Muscle of arm (tissue), 12 donors: ENCODE measurements around the gene ARF1. TPM values are rescaled to one million over a fixed set of nuclear protein-coding genes. Genes with fewer than 3 reads are reported as not detected.
"Not testable (repeated sequence)": the region's sequence is repeated elsewhere in the genome, so short reads cannot be mapped to it uniquely, and the experiment has no call there.

Experiments used
- DNase-seq: peaks from one replicate; pipeline ENCODE4 v3.0.0-alpha.2; 2013
- polyA plus RNA-seq, 12 donors: library from polyadenylated mRNA; unstranded; fragments of 120-200 nt; gene quantifications; one replicate each; pipeline ENCODE4 v1.2.1, GENCODE V29; 2013; ENCODE audit not compliant: insufficient read length in 12 of 12

ARF1 gene
- polyA plus RNA-seq, 12 donors, result 213 to 325 (median 249) TPM; not detected in 1

DNA sequence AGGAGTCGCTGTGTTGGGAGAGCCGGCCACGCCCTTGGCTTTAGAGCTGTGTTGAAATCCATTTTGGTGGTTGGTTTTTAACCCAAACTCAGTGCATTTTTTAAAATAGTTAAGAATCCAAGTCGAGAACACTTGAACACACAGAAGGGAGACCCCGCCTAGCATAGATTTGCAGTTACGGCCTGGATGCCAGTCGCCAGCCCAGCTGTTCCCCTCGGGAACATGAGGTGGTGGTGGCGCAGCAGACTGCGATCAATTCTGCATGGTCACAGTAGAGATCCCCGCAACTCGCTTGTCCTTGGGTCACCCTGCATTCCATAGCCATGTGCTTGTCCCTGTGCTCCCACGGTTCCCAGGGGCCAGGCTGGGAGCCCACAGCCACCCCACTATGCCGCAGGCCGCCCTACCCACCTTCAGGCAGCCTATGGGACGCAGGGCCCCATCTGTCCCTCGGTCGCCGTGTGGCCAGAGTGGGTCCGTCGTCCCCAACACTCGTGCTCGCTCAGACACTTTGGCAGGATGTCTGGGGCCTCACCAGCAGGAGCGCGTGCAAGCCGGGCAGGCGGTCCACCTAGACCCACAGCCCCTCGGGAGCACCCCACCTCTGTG, 15.9 kb downstream of the ARF1 start:
- no peak for DNase-seq

DNA sequence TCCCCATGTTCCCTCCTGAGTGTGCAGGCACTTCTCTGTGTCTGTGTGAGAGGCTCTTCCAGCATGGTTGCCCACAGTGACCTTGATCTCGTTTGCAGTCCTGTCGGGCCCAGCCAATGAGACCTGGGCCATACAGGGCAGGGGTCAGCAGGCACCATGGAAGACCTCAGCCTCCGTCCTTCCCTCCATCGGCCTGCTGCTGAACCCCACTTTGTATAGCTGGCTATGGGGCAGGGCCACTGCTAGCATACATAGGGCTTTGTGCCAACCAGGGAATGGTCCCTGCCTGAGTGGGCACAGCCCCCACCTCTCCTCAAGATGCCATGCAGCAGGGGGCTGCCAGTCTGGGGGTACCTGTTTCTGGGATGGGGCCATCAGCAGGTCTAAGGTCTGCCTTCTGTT, 16.8 kb downstream of the ARF1 start:
- DNase-seq, result no peak

DNA sequence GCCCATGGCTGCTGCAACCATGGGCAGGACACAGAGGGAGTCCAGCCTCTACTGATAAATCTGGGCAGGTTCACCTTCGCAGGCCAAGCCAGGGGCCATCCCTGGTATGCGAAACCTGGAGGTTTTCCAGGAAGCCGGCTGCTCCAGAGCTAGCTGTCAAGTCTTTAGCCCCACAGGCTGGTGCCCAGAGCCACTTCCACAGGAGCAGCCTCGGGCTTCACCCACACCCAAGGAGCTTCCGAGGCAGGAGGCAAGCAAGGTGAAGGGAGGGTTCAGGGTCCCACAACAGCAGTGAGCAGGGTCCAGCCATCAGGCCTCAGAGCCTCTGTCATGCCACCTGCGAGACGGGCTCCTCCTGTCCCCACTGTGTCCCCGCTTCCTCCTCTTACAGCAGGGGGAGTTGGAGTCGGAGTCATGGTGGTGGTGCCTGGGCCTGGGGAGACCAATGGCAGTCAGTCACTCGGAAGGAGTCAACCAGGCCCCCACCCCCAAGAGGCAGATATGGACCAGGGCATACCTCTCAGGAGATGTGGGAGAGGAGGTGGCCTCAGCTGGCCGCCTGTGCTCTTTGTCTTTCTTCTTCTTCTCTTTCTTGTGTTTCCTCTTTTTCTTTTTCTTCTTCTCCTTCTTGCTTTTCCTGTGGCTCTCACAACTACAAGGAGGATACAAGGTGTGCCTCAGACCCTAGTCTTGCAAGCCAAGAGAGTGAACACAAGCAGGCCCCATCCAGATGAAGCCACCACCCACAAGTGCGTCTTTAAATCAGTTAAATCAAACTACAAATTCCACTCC, 18.5 kb downstream of the ARF1 start:
- DNase-seq, result no peak

GRCh38 chr1:228101614-228101993, 19.1 kb downstream of the ARF1 start:
- no peak for DNase-seq

DNA sequence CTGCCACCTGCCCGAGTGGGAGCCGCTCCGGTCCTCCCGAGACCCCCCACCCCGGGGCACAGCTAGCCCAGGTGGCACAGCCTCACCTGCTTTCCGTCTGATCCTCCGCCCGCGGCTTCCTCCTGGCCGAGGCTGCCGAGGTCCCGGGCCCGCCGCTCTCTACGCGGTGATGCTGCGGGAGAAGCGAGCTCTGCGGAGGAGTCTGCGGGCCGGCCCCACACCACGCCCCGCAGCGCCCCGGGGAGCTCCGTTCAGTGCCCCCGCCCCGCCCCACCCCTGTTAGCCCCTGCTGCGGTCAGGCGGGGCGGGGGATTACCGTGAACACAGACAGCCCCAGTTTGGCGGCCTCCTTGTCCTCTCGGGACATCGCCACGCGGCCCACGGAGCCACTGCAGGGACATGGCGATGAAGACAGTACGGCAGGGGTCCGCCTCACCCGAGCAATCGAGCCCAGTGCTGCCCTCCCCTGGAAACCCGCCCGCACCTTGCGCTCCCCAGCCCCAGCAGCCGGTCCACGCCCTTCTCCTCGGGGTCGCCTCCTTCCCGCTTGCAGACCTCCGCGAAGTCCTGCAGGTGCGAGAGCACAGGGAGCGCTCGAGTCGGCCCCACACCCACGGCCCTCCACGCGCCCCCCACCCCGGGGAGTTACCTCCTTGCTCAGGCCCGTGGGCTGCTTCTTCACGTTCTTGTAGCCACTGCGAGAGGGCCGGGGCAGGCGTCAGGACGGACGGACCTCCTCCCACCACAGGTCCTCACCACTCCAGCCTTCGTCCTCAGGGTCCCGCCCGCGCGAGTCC, 19.7 kb downstream of the ARF1 start:
- DNase-seq, result no peak

DNA sequence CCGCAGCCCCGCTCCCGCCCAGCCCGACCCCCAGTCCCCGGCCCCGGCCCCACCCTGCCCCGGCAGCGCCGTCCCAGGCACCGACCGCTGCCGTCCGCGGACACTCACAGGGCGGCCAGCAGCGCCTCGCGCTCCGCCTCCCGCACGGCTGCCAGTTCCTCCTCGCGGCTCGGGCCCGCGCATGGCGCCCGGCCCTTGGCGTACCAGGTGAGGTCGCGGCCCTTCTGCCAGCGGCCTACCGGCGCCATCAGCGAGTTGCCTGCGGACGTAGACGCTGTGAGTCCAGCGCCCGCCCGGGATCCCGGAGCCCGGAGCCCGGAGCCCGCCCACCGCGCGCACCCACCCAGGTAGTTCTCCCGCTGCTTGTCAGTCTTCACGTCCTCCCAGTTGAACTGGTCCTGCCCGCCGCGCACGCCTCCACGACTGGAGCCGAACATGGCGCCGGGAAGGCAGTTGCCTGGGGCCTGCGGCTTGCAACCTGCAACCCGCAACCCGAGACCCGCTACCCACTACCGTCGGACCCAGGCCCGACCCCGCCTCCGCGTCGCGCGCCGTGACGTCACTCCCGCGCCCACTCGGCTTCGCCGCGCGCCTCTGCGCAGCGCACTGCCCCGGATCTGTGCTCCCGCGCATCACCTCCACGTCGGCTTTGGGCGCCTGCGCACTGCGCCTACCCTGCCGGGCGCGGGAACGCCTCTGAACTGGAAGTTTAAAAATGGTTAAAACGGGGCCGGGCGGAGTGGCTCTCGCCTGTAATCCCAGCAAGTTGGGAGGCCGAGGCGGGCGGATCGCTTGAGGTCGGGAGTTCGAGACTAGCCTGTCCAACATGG, 20.5 kb downstream of the ARF1 start, which contains the start of gene C1orf35:
TSS of gene C1orf35 (minus strand) at position 535 of the 830 bp plus-strand sequence. CDS start at position 437, 98 bp downstream.
- DNase-seq, result peak; percentile 95

- DNase-seq, result no peak
Observed at GRCh38 chr1:228104526-228105269, 22.2 kb downstream of the ARF1 start.

- DNase-seq, result no peak
Observed at GRCh38 chr1:228105270-228105995, 22.9 kb downstream of the ARF1 start.

DNA sequence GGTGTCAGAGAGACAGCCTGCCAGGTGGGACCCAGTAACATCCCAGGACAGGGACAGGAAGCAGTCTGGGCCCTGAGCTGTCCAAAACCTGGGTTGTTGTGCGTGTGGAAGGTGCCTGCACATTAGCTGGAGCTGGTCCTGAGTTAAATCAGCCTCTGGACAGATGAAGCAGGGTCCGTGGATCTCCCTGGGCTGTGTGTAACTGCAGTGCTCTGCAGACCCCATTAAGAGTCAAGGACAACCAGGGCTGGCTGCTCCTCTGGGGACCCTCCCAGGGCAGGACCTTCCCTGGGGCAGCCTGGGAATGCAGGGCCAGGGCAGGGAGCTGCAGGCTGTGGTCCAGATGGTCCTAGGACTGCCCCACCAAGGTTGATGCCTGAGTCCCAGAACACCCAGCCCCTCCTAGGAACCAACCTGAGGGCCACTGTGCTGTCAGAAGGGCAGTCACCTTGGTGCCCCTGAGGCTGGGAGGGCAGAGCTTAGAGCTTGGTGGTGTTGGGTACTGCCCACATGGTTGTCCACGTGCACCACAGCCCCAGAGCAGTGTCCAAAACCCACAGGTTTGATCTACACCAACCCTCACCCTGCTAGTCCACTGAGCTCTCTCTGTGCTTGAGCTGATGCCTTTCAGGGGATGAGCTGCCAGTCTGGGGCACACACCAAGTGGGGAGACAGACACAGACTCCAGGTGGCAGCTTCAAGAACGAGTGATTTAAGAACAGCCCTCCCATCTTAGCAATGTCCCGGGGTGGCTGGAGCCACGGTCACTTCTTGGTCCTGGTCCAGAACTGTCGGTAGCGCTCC, 23.7 kb downstream of the ARF1 start:
- DNase-seq, result no peak

GRCh38 chr1:228106800-228107054, 24.2 kb downstream of the ARF1 start:
- DNase-seq, result no peak

GRCh38 chr1:228107636-228108035, 25.1 kb downstream of the ARF1 start:
- DNase-seq, result no peak

DNA sequence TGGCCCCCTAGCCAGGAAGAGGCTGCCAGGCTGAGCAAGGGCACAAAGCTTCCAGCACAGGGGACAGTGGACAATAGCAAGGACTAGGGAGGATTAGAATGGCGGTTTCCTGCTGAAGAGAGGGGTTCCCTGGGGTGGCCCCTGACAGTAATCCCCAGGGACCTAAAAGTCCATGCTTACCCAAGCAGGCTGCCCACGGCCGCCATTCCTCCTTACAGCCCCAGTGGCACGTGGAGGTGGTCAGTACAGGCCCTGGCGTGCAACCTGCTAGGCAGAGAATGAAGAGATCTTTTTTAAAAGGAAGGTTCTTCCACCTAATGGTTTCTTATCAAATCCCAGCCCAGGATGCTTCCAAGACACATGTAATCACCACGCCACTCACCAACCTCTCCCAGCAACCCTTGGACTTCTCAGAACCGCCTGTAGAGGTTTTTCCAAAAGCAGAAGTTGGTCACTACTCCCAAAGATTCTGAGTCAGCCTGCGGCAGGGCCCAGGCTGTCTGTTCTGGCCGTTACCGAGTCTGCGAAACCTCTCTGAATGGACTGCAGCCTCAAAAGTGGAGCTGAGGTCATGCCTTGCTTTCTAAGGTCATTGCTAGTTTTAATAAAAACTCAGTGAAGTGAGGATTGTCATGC, 25.7 kb downstream of the ARF1 start:
- DNase-seq, result no peak

DNA sequence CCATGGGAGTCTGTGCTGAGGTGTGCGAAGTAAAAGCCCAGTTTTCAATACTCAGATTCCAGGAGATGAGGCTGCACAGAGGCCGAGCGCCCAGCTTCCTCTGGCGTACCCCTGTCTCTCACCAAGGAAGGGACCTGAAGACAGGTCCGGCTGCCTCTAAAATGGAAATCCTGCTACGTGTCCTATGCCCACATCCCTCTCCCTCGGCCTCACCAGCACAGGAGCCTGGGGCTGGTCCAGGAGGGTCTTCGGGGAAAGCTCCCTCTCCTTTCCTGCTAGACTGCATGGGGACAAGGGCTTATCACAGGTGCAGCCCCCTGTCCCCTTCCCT, 26.2 kb downstream of the ARF1 start:
- no peak for DNase-seq

- peak; percentile 99 for DNase-seq
Observed at GRCh38 chr1:228109073-228109961, 26.8 kb downstream of the ARF1 start, which contains the start of gene MRPL55. TSS of gene MRPL55 (minus strand) at chr1:228109299. CDS start at chr1:228108260, 1,039 bp downstream.

DNA sequence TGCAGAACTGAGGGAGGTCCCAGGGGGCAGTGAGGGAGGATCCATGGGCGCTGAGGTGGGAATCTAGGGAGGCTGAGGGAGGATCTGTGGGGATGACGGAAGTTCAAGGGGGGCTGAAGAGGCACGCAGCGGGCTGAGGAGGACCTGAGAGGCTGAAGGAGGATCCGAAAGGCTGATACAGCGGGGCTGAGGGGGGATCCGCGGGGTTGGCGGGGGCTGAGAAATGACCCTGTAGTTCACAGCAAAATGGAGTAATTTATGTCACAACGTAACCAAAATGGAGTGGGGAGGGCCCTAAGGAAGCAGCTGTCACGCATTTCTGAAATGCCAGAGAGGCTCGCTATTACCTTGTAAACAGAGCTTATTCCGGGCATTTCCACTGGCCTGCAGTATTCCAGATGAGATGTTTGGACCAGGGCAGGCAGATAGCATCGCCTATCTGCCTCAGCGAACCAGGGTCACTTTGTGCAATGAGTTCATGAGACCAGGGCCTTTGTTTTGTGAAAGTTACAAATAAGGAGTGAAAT, 27.5 kb downstream of the ARF1 start:
- DNase-seq, result no peak

GRCh38 chr1:228110556-228110955, 28.0 kb downstream of the ARF1 start:
- DNase-seq, result no peak

- DNase-seq, result not testable (repeated sequence)
Observed at GRCh38 chr1:228111315-228111714, 28.8 kb downstream of the ARF1 start.

DNA sequence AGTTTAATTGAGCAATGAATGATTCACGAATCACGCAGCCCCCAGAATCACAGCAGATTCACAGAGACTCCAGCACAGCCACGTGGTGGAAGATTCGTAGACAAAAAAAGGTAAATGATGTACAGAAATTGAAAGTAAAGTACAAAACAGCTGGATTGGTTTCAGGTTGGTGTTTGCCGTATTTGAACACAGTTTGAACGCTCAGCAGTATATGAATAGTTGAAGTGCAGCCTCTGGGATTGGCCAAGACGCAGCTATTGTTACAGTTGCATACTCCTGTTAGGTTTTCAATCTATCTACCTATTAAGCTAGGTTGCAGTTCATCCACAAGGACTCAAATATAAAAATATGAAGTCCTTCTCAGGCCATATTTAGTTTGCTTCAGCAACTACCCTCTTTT, 29.7 kb downstream of the ARF1 start:
- DNase-seq, result no peak
